Esophagus squamous epithelium (tissue), 4 donors: ENCODE measurements around the gene C11orf52.

ENCODE experiments used
- CTCF ChIP-seq, 6 experiments: fragments of 450-650 bp in 4 of 6; fragments of 200-600 bp in 2 of 6; sonication (generic) in 2 of 6; IDR thresholded peaks; one replicate each; pipeline ENCODE4 v1.5.1; 2016 to 2019; ENCODE audit warnings: antibody characterized with exemption in 6 of 6, mild to moderate bottlenecking in 4 of 6, moderate library complexity in 4 of 6
- POLR2A ChIP-seq, 4 donors: fragments of 450-650 bp; IDR thresholded peaks; one replicate each; pipeline ENCODE4 v1.6.1; 2017; ENCODE audit warnings: antibody characterized with exemption in 4 of 4, mild to moderate bottlenecking in 4 of 4, moderate library complexity in 3 of 4

- TF ChIP-seq CTCF (IDR thresholded peaks at IDR 0.05) (no peak), POLR2A (IDR thresholded peaks at IDR 0.05) (no peak)
Measured at GRCh38 chr11:111941963-111942362, 23.2 kb downstream of the C11orf52 start.
